H9 (cell line): Measurements from ENCODE around the gene SLC9A4. TPM values are rescaled to one million over a fixed set of nuclear protein-coding genes. Genes with fewer than 3 reads are reported as not detected.

Experiments
- DNase-seq: peaks from one replicate; pipeline ENCODE4 v3.0.0-alpha.2; 2017
- H2AFZ ChIP-seq: one replicate; pipeline ENCODE4 v1.6.1; 2013; ENCODE audit warnings: mild to moderate bottlenecking, low read length, control low read depth, moderate library complexity
- H2AK5ac ChIP-seq: 2 replicates; pipeline ENCODE4 v1.6.1; 2013; ENCODE audit warnings: low read length, control low read depth, mixed read lengths; ENCODE audit not compliant: insufficient read length
- H2BK120ac ChIP-seq: one replicate; pipeline ENCODE4 v1.6.1; 2013; ENCODE audit warnings: low read depth, mild to moderate bottlenecking, low read length, control low read depth, inconsistent platforms; ENCODE audit not compliant: poor library complexity, severe bottlenecking
- H2BK12ac ChIP-seq: 2 replicates; pipeline ENCODE4 v1.6.1; 2013; ENCODE audit warnings: low read length, control low read depth, mixed read lengths, low read depth; ENCODE audit not compliant: insufficient read length
- H2BK15ac ChIP-seq: 2 replicates; pipeline ENCODE4 v1.6.1; 2013; ENCODE audit warnings: low read depth, low read length, control low read depth
- H2BK20ac ChIP-seq: one replicate; pipeline ENCODE4 v1.6.1; 2013; ENCODE audit warnings: low read depth, mild to moderate bottlenecking, low read length, control low read depth, inconsistent platforms; ENCODE audit not compliant: poor library complexity, severe bottlenecking
- H2BK5ac ChIP-seq: 2 replicates; pipeline ENCODE4 v1.6.1; 2013; ENCODE audit warnings: low read length, control low read depth, mixed read lengths; ENCODE audit not compliant: insufficient read length
- H3K14ac ChIP-seq: 2 replicates; pipeline ENCODE4 v1.6.1; 2013; ENCODE audit warnings: low read length, control low read depth; ENCODE audit not compliant: insufficient read depth
- H3K18ac ChIP-seq: 2 replicates; pipeline ENCODE4 v1.6.1; 2013; ENCODE audit warnings: low read depth, mild to moderate bottlenecking, mixed read lengths, low read length, control low read depth; ENCODE audit not compliant: insufficient read length
- H3K23ac ChIP-seq: 2 replicates; pipeline ENCODE4 v1.6.1; 2013; ENCODE audit warnings: low read length, control low read depth, mixed read lengths, low read depth; ENCODE audit not compliant: insufficient read length
- H3K23me2 ChIP-seq: 2 replicates; pipeline ENCODE4 v1.6.1; 2013; ENCODE audit warnings: low read depth, mild to moderate bottlenecking, mixed read lengths, low read length, control low read depth; ENCODE audit not compliant: insufficient read length, poor library complexity, severe bottlenecking
- H3K27ac ChIP-seq: 2 replicates; pipeline ENCODE4 v1.5.1; 2013; ENCODE audit warnings: low read length, control low read depth, mixed read lengths, low read depth; ENCODE audit not compliant: insufficient read length
- H3K27me3 ChIP-seq: 2 replicates; pipeline ENCODE4 v1.6.1; 2013; ENCODE audit warnings: low read length, control low read depth, inconsistent platforms; ENCODE audit not compliant: insufficient read depth
- H3K4ac ChIP-seq: 2 replicates; pipeline ENCODE4 v1.6.1; 2013; ENCODE audit warnings: low read depth, mild to moderate bottlenecking, control low read depth, inconsistent platforms, low read length, moderate library complexity
- H3K4me1 ChIP-seq: 2 replicates; pipeline ENCODE4 v1.6.1; 2013; ENCODE audit warnings: low read length, control low read depth, inconsistent platforms; ENCODE audit not compliant: insufficient read depth
- H3K4me2 ChIP-seq: 2 replicates; pipeline ENCODE4 v1.6.1; 2013; ENCODE audit warnings: low read length, control low read depth, mixed read lengths; ENCODE audit not compliant: insufficient read length, insufficient read depth
- H3K56ac ChIP-seq: 2 replicates; pipeline ENCODE4 v1.6.1; 2013; ENCODE audit warnings: low read depth, mild to moderate bottlenecking, mixed read lengths, low read length, control low read depth; ENCODE audit not compliant: insufficient read length
- H3K79me1 ChIP-seq: 2 replicates; pipeline ENCODE4 v1.6.1; 2013; ENCODE audit warnings: low read depth, mild to moderate bottlenecking, moderate library complexity, low read length, control low read depth, inconsistent platforms; ENCODE audit not compliant: insufficient read depth, poor library complexity, severe bottlenecking
- H3K79me2 ChIP-seq: 2 replicates; pipeline ENCODE4 v1.6.1; 2013; ENCODE audit warnings: low read length, control low read depth, inconsistent platforms; ENCODE audit not compliant: insufficient read depth
- H3K9ac ChIP-seq: 2 replicates; pipeline ENCODE4 v1.6.1; 2013; ENCODE audit warnings: low read length, control low read depth, mixed read lengths; ENCODE audit not compliant: insufficient read length; ENCODE audit errors: extremely low read depth
- H3K9me3 ChIP-seq: one replicate; pipeline ENCODE4 v1.6.1; 2013; ENCODE audit warnings: low read depth, low read length, inconsistent platforms; ENCODE audit not compliant: control insufficient read depth
- H3T11ph ChIP-seq: one replicate; pipeline ENCODE4 v1.6.1; 2013; ENCODE audit warnings: mild to moderate bottlenecking, low read length, control low read depth, inconsistent platforms
- H4K20me1 ChIP-seq: one replicate; pipeline ENCODE4 v1.6.1; 2013; ENCODE audit not compliant: control insufficient read depth, insufficient read length, insufficient read depth
- H4K5ac ChIP-seq: 2 replicates; pipeline ENCODE4 v1.6.1; 2013; ENCODE audit warnings: low read depth, mild to moderate bottlenecking, mixed read lengths, low read length, control low read depth; ENCODE audit not compliant: insufficient read length
- H4K8ac ChIP-seq: replicated peaks from 2 replicates; pipeline ENCODE4 v1.6.1; 2013; ENCODE audit warnings: low read length, control low read depth, mixed read lengths, low read depth; ENCODE audit not compliant: insufficient read length
- H4K91ac ChIP-seq: 2 replicates; pipeline ENCODE4 v1.6.1; 2013; ENCODE audit warnings: low read depth, mild to moderate bottlenecking, moderate library complexity, mixed read lengths, low read length, control low read depth; ENCODE audit not compliant: insufficient read length
- H3K27ac Mint-ChIP-seq, 3 experiments: 2 replicates in 2 of 3; 3 replicates in 1 of 3; pipeline ENCODE4 v1.8.0; 2020 to 2021; ENCODE audit warnings: mixed read lengths in 3 of 3, mild to moderate bottlenecking in 1 of 3, moderate library complexity in 1 of 3
- H3K27me3 Mint-ChIP-seq: 2 replicates; pipeline ENCODE4 v1.8.0; 2021; ENCODE audit warnings: low read depth, mild to moderate bottlenecking, moderate library complexity, mixed read lengths
- H3K36me3 Mint-ChIP-seq, 3 experiments: 2 replicates in 2 of 3; 3 replicates in 1 of 3; pipeline ENCODE4 v1.8.0; 2020 to 2021; ENCODE audit warnings: low read depth in 3 of 3, mixed read lengths in 3 of 3; ENCODE audit not compliant: insufficient read depth in 1 of 3
- H3K4me1 Mint-ChIP-seq, 2 experiments: 2 replicates each; pipeline ENCODE4 v1.8.0; 2020; ENCODE audit warnings: mixed read lengths in 2 of 2
- H3K4me3 Mint-ChIP-seq, 2 experiments: 2 replicates in 1 of 2; 3 replicates in 1 of 2; pipeline ENCODE4 v1.8.0; 2020 to 2021; ENCODE audit warnings: mild to moderate bottlenecking in 2 of 2, mixed read lengths in 2 of 2, moderate library complexity in 1 of 2
- H3K9me3 Mint-ChIP-seq, 2 experiments: 2 replicates in 1 of 2; 3 replicates in 1 of 2; pipeline ENCODE4 v1.8.0; 2020; ENCODE audit warnings: mild to moderate bottlenecking in 2 of 2, mixed read lengths in 2 of 2, moderate library complexity in 1 of 2
- WGBS: extraction: QIAGEN DNeasy Blood & Tissue Kit; methylation state at CpG from one replicate; pipeline ENCODE4 v1.1.7; 2013; ENCODE audit warnings: missing lambda C conversion rate, low lambda C conversion rate, mixed read lengths; ENCODE audit not compliant: insufficient read length; ENCODE audit errors: extremely low coverage; 5-methylcytosine and 5-hydroxymethylcytosine counted together
- total RNA-seq: library from RNA; stranded (reverse); gene quantifications from 2 replicates; pipeline ENCODE4 v1.2.1, GENCODE V29; 2021
- TF ChIP-seq, protein P1 (sequence below): fragments of 200-600 bp; sonication (generic); conservative IDR thresholded peaks from 3 replicates; pipeline ENCODE4 v1.8.0; 2021; ENCODE audit warnings: antibody characterized with exemption, mild to moderate bottlenecking

The SLC9A4 gene
- total RNA-seq, 1 experiment from 2014 or later, result not detected

- Histone ChIP-seq H2AK5ac (no peak overlapping the region), H4K5ac (no peak overlapping the region), H2AFZ (no peak overlapping the region), H3K79me1 (no peaks in the 10 kb centered on the region), H2BK5ac (no peak overlapping the region), H4K91ac (no peak overlapping the region), H3K27me3 (no peaks in the 10 kb centered on the region), H3K4ac (no peak overlapping the region), H3K14ac (no peak overlapping the region), H3K4me1 (peaks cover 8% of the 10 kb centered on the region; the same call in 1 of the 2 replicates), H3T11ph (no peak overlapping the region), H4K8ac (no peak overlapping the region), H3K18ac (no peak overlapping the region), H3K23me2 (no peaks in the 10 kb centered on the region), H3K4me2 (no peak overlapping the region), H3K23ac (no peak overlapping the region), H2BK12ac (no peak overlapping the region), H3K79me2 (no peaks in the 10 kb centered on the region), H2BK120ac (no peak overlapping the region), H2BK20ac (no peak overlapping the region), H2BK15ac (no peak overlapping the region), H4K20me1 (no peaks in the 10 kb centered on the region), H3K56ac (no peak overlapping the region), H3K9ac (no peak overlapping the region), H3K27ac (no peak overlapping the region), H3K9me3 (no peaks in the 10 kb centered on the region)
- H3K27ac Mint-ChIP-seq, result no peak overlapping the region
- no peak for DNase-seq
- no peak overlapping the region for H3K4me3 Mint-ChIP-seq
- TF ChIP-seq, protein P1, sequence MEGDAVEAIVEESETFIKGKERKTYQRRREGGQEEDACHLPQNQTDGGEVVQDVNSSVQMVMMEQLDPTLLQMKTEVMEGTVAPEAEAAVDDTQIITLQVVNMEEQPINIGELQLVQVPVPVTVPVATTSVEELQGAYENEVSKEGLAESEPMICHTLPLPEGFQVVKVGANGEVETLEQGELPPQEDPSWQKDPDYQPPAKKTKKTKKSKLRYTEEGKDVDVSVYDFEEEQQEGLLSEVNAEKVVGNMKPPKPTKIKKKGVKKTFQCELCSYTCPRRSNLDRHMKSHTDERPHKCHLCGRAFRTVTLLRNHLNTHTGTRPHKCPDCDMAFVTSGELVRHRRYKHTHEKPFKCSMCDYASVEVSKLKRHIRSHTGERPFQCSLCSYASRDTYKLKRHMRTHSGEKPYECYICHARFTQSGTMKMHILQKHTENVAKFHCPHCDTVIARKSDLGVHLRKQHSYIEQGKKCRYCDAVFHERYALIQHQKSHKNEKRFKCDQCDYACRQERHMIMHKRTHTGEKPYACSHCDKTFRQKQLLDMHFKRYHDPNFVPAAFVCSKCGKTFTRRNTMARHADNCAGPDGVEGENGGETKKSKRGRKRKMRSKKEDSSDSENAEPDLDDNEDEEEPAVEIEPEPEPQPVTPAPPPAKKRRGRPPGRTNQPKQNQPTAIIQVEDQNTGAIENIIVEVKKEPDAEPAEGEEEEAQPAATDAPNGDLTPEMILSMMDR, result no peak
- H3K4me1 Mint-ChIP-seq, result peaks cover 16 to 25% of the 10 kb centered on the region in 2 experiments
- WGBS, result no CpG with 5 or more reads among the region's 1 CpG
- H3K36me3 Mint-ChIP-seq, result peaks cover 0 to 7% (median 0%) of the 10 kb centered on the region in 3 experiments; a peak in 3 of 7 replicates
- H3K9me3 Mint-ChIP-seq, result peaks cover 8 to 9% of the 10 kb centered on the region in 2 experiments; a peak in 4 of 5 replicates
- H3K27me3 Mint-ChIP-seq, result peaks cover 3% of the 10 kb centered on the region; the same call in 1 of the 2 replicates
Observed at GRCh38 chr2:102486941-102487702, 14.1 kb downstream of the SLC9A4 start.
